ENCODE measurements around the gene FAM3C. TPM values are rescaled to one million over a fixed set of nuclear protein-coding genes. Genes with fewer than 3 reads are reported as not detected.

The FAM3C gene
- total and polyA plus RNA-seq, 2 of the 4 experiments (the other 2 are of a cell fraction): 11.5 to 45.8 TPM

- Histone ChIP-seq H2AK9ac (replicated peaks; ENCODE audit: low read depth, low read length, poor library complexity) (no peak overlapping the region), H2AFZ (replicated peaks; ENCODE audit: low read length, poor library complexity) (no peak overlapping the region), H4K91ac (ENCODE audit: insufficient read depth, low read depth, low read length) (no peak overlapping the region), H4K20me1 (ENCODE audit: insufficient read depth, low read length) (no peaks in the 10 kb centered on the region), H3K27ac (ENCODE audit: insufficient read depth, low read length) (no peak overlapping the region), H2BK20ac (ENCODE audit: low read depth, low read length) (no peak overlapping the region), H3K9me1 (ENCODE audit: insufficient read depth, low read length) (no peaks in the 10 kb centered on the region), H3K4me3 (ENCODE audit: insufficient read depth, low read depth, low read length) (no peak overlapping the region), H4K8ac (ENCODE audit: low read depth in 2 of 2, low read length in 2 of 2) (no peak overlapping the region), H3K9ac (ENCODE audit: low read depth, low read length) (no peak overlapping the region), H3K4ac (ENCODE audit: low read depth, low read length) (no peak overlapping the region), H3K18ac (ENCODE audit: low read depth, low read length) (no peak overlapping the region), H3K36me3 (ENCODE audit: control insufficient read depth, insufficient read depth, low read length) (peaks cover 15% of the 10 kb centered on the region), H3K27me3 (ENCODE audit: control insufficient read depth, insufficient read depth, low read length) (no peaks in the 10 kb centered on the region), H3K56ac (ENCODE audit: extremely low read depth, insufficient read depth, low read length) (no peak overlapping the region), H2BK5ac (ENCODE audit: low read depth, low read length, poor library complexity, severe bottlenecking) (no peak overlapping the region), H2BK15ac (ENCODE audit: low read depth, low read length) (no peak overlapping the region), H3K79me1 (ENCODE audit: low read depth in 1 of 2, low read length in 2 of 2) (no peaks in the 10 kb centered on the region; a peak in 1 of 4 replicates), H3K23ac (ENCODE audit: low read depth, low read length) (no peak overlapping the region), H3K4me1 (ENCODE audit: control insufficient read depth, insufficient read depth, low read length) (no peaks in the 10 kb centered on the region), H3K14ac (replicated peaks; ENCODE audit: low read depth, low read length) (no peak overlapping the region), H2BK120ac (ENCODE audit: low read depth, low read length) (no peak overlapping the region), H3K4me2 (ENCODE audit: low read depth, low read length) (no peak overlapping the region), H2AK5ac (ENCODE audit: low read depth, low read length) (no peak overlapping the region), H3K9me3 (ENCODE audit: control insufficient read depth, insufficient read depth, low read length) (no peaks in the 10 kb centered on the region), H4K5ac (ENCODE audit: low read depth, low read length) (no peak overlapping the region)
- intact Hi-C loops (cut with micrococcal nuclease): loop anchor here (10.0 kb wide), 1 partner anchor 384 kb away; no protein-coding TSS in a partner anchor
- no TSS peak for BruUV-seq (replicated peaks)
- dilution Hi-C loops (cut with HindIII; ENCODE audit: low sequenced_read_pairs, unreplicated experiment): loop anchor here (25.0 kb wide), 1 partner anchor 202 kb away; no protein-coding TSS in a partner anchor
- no CpG with 5 or more reads among the region's 5 CpGs for WGBS, 2 experiments (ENCODE audit: extremely low coverage in 2 of 2, insufficient read length in 1 of 2)
- ChIA-PET CTCF (interaction anchor here (1.2 kb wide), 1 partner anchor 634 kb away, joined by 3 read pairs; no protein-coding TSS in a partner anchor), POLR2A (ENCODE audit: unreplicated experiment) (no interaction called here)
- no peak for ATAC-seq (ENCODE audit: low read depth)
- TF ChIP-seq ELK1 (IDR thresholded peaks at IDR 0.05; ENCODE audit: borderline replicate concordance, low read depth, low read length) (no peak), MXI1 (IDR thresholded peaks at IDR 0.05; ENCODE audit: borderline replicate concordance, low read depth, low read length) (no peak), RCOR1 (IDR thresholded peaks at IDR 0.05; ENCODE audit: insufficient replicate concordance, low read length) (no peak), BHLHE40 (IDR thresholded peaks at IDR 0.05; ENCODE audit: low read depth, low read length) (no peak), USF2 (IDR thresholded peaks at IDR 0.05; ENCODE audit: low read depth, low read length) (no peak), CEBPB (IDR thresholded peaks at IDR 0.05; ENCODE audit: low read depth, low read length) (no peak), CTCF (conservative IDR thresholded peaks at IDR 0.05; ENCODE audit: low read depth, low read length) (no peak), RAD21 (IDR thresholded peaks at IDR 0.05; ENCODE audit: low read length) (no peak), MAZ (IDR thresholded peaks at IDR 0.05; ENCODE audit: borderline replicate concordance, low read depth, low read length) (no peak), NFE2L2 (IDR thresholded peaks at IDR 0.05; ENCODE audit: low read depth, low read length) (no peak), CHD1 (IDR thresholded peaks at IDR 0.05; ENCODE audit: low read depth, low read length) (no peak), POLR2A (IDR thresholded peaks at IDR 0.05; ENCODE audit: low read depth, low read length) (no peak), FOS (IDR thresholded peaks at IDR 0.05; ENCODE audit: low read depth, low read length) (no peak), SMC3 (IDR thresholded peaks at IDR 0.05; ENCODE audit: low read depth, low read length) (no peak), RFX5 (IDR thresholded peaks at IDR 0.05; ENCODE audit: low read depth, low read length) (no peak), MAFK (IDR thresholded peaks at IDR 0.05; ENCODE audit: low read depth, low read length) (no peak)
- in situ Hi-C loops (cut with MboI; ENCODE audit: low sequenced_read_pairs): loop anchor here (10.0 kb wide), 1 partner anchor 634 kb away; no protein-coding TSS in a partner anchor
- DNase-seq: no peak
These were observed 35.5 kb downstream of the FAM3C start for GRCh38 chr7:121360564-121360963.

Measured in IMR-90 (cell line).